Bronchial epithelial cell (primary cell): ENCODE data around the gene NPR3. TPM values are rescaled to one million over a fixed set of nuclear protein-coding genes. Genes with fewer than 3 reads are reported as not detected.

Experiments used
- DNase-seq: peaks from one replicate; pipeline ENCODE4 v3.0.0-alpha.2; 2010; ENCODE audit warnings: low read depth
- FAIRE-seq: peaks from 2 replicates; lab custom pipeline; 2011; peaks lifted over from hg19 to GRCh38; lab: Jason Lieb, UNC
- H3K27me3 ChIP-seq: 2 replicates; pipeline ENCODE4 v1.5.1; 2011; ENCODE audit warnings: low read length; ENCODE audit not compliant: control insufficient read depth, insufficient read depth
- H3K36me3 ChIP-seq: 2 replicates; pipeline ENCODE4 v1.5.1; 2011; ENCODE audit warnings: low read length; ENCODE audit not compliant: control insufficient read depth, insufficient read depth
- H3K4me3 ChIP-seq: 2 replicates; pipeline ENCODE4 v1.5.1; 2011; ENCODE audit warnings: mild to moderate bottlenecking, low read depth, low read length, control low read depth
- total RNA-seq: library from RNA; depleted of rRNA; stranded (reverse); fragments of >200 nt; gene quantifications from 2 replicates; pipeline ENCODE4 v1.2.1, GENCODE V29; 2014
- TF ChIP-seq, protein P1 (sequence below): IDR thresholded peaks from 2 replicates; pipeline ENCODE4 v1.5.1; 2011; ENCODE audit warnings: mild to moderate bottlenecking, moderate library complexity, low read length, control low read depth, inconsistent platforms; ENCODE audit not compliant: insufficient read depth, severe bottlenecking

Gene NPR3
- total RNA-seq, 1 donor from 2014 or later = 17.1 TPM

DNA sequence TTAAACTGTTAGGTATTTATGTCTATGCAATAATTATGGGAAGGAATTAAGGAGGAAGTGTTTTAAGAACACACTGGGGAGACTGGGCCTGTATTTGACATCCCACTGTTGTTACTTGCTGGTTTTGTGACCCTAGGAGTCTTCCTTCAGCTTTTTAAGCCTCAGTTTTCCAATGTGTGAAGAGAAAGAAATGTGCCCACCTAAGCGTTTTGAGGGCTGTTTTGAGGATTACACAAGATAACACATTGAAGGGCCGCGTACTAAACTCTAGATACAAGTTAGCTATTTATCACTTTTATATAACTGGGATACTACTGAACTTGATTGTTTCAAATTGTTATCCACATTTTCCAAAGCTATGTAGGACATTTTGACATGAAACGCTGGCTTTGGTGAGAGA, 72.5 kb downstream of the NPR3 start:
- Histone ChIP-seq H3K4me3 (no peak overlapping the region), H3K36me3 (no peaks in the 10 kb centered on the region), H3K27me3 (no peaks in the 10 kb centered on the region)
- FAIRE-seq = no peak
- no peak for DNase-seq
- TF ChIP-seq, protein P1, sequence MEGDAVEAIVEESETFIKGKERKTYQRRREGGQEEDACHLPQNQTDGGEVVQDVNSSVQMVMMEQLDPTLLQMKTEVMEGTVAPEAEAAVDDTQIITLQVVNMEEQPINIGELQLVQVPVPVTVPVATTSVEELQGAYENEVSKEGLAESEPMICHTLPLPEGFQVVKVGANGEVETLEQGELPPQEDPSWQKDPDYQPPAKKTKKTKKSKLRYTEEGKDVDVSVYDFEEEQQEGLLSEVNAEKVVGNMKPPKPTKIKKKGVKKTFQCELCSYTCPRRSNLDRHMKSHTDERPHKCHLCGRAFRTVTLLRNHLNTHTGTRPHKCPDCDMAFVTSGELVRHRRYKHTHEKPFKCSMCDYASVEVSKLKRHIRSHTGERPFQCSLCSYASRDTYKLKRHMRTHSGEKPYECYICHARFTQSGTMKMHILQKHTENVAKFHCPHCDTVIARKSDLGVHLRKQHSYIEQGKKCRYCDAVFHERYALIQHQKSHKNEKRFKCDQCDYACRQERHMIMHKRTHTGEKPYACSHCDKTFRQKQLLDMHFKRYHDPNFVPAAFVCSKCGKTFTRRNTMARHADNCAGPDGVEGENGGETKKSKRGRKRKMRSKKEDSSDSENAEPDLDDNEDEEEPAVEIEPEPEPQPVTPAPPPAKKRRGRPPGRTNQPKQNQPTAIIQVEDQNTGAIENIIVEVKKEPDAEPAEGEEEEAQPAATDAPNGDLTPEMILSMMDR = no peak

DNA sequence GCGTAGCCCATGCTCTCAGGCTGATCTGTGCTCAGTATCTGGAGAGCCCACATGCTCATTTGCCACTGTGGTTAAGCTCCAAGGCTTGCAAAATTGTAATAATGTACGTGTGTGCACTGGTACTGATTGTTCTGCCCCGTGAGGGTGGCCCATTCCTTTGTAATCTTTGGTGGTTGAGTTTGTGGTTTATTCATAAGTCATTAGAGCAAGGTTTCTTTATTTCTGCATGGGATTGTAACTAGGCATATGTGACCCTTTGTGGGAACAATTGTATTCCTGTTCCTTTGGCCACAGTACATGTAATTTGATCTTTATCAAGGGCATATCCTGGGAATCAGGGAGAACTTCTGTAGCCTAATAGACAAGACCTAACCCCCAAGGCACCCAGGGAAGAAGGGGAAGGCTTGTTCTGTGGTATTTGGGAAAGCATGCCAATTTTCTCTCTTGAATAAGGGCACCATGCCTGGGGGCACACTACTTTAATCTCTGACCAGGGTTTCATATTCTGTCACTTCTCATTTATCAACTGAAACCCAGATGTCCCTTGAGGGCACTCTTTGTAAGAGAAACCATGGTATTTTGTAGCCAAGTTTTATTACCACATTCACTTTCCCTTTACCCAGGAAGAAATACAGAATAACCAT, 74.6 kb downstream of the NPR3 start:
- Histone ChIP-seq H3K4me3 (no peak overlapping the region), H3K27me3 (no peaks in the 10 kb centered on the region), H3K36me3 (no peaks in the 10 kb centered on the region)
- DNase-seq (no peak), FAIRE-seq (no peak)
- TF ChIP-seq, protein P1 = no peak

DNA sequence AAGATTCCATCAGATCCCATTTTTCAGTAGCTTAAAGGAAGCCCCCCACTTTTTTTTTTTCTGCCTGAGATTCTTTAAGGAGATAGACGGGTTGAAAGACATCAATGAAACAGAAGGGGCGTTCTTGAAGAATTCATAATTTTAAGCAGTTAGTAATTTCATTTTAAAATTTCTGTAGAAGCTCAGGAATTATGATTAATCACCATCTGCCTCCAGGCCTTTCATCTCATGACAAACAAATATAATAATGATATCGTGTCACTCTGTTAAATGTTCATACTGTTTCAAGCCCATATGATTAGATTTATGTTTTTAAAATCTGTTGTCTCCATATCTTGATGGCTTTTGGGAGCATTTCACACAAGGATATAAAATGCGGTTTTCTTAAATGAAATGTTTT, 75.2 kb downstream of the NPR3 start:
- TF ChIP-seq, protein P1 = no peak
- no peaks in the 10 kb centered on the region for H3K27me3 ChIP-seq
- no peak overlapping the region for H3K4me3 ChIP-seq
- FAIRE-seq (no peak), DNase-seq (no peak)
- no peaks in the 10 kb centered on the region for H3K36me3 ChIP-seq

DNA sequence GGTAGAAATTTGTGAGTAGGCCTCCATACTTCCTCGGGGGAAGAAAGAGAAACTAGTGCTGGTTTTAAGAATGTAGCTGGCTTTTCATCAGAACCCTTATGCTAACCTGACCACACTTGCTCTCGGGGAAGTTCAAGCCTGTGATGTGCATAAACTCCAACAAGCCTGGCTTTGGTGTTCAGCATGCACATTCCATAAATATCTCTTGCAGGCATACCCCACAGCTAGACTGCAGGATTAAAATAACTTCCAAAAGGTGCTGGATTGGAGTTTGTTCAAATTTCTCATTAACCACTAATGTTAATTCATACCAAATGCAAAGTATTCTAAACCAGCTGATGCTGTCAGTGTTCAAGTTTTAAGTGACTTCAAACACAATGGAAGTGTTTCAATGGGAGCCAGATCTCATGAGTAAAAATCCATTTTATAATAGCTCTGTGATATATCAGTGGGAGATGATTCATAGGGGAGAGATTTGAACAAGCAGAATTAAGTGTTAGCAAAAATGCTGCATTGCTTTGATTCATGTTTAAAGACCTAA, 79.4 kb downstream of the NPR3 start:
- no peaks in the 10 kb centered on the region for H3K27me3 ChIP-seq
- no peak overlapping the region for H3K4me3 ChIP-seq
- TF ChIP-seq, protein P1 = no peak
- no peaks in the 10 kb centered on the region for H3K36me3 ChIP-seq
- no peak for FAIRE-seq
- DNase-seq = peak; percentile 61

DNA sequence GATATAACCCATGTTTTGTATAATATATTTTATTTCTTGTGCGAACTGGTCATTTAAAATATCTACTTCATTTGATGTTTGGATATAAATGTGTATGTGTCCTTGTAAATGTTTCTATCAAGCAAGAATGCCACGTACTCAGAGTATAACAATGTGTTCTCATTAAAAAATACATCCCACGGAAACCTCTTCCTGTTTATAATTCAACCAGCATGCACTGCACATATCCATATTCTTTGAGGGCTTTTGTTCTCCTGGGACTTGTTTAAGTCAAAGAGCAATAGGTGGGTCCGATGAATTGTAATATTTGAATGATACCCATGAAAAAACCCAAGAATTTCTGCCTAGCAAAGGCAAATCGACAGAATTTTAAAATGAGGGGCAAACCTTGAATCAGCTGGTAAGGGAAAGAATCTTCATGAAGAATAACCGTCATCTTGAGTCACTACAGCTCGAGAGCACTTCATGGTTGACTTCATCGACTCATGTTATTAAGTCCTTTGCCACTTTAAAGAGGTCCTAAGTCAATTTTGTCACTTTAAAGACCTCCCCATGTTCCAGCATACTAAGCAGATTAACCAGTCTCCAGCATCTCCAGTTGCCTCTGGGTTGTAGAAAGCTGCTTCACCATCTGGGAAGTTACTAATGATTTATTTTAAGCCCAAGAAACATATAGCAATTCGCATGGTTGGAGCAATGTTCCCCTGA, 80.6 kb downstream of the NPR3 start:
- DNase-seq (no peak), FAIRE-seq (no peak)
- TF ChIP-seq, protein P1 = no peak
- no peak overlapping the region for H3K4me3 ChIP-seq
- no peaks in the 10 kb centered on the region for H3K36me3 ChIP-seq
- no peaks in the 10 kb centered on the region for H3K27me3 ChIP-seq
